Activated T-cell treated with anti-CD3 and anti-CD28 coated beads, Interleukin-2, amount 50 U/mL, for 72 hours (primary cell): ENCODE measurements around the gene SLC9A2. TPM values are rescaled to one million over a fixed set of nuclear protein-coding genes. Genes with fewer than 3 reads are reported as not detected.

ENCODE experiments used
- ATAC-seq, 2 donors: fragments of 150-1000 bp; cut with Tn5 transposase; replicated peaks in 1 of 2; 2 replicates each; pipeline ENCODE4 v1.10.0; 2021; ENCODE audit warnings: moderate library complexity in 2 of 2, mild to moderate bottlenecking in 1 of 2
- DNase-seq, 2 donors: peaks; one replicate each; pipeline ENCODE4 v3.0.0; 2021 to 2022; ENCODE audit warnings: mixed read lengths in 1 of 2
- H3K27ac Mint-ChIP-seq: one replicate; pipeline ENCODE4 v1.8.0; 2022; ENCODE audit warnings: mild to moderate bottlenecking, moderate library complexity, mixed read lengths
- H3K27me3 Mint-ChIP-seq: one replicate; pipeline ENCODE4 v1.8.0; 2022; ENCODE audit warnings: low read depth, mixed read lengths
- H3K36me3 Mint-ChIP-seq, 2 donors: one replicate each; pipeline ENCODE4 v1.8.0; 2022; ENCODE audit warnings: mixed read lengths in 2 of 2, mild to moderate bottlenecking in 1 of 2; ENCODE audit not compliant: insufficient read depth in 2 of 2
- H3K4me1 Mint-ChIP-seq: one replicate; pipeline ENCODE4 v1.8.0; 2022; ENCODE audit warnings: low read depth, mixed read lengths
- H3K4me3 Mint-ChIP-seq, 2 donors: one replicate each; pipeline ENCODE4 v1.8.0; 2022; ENCODE audit warnings: mild to moderate bottlenecking in 2 of 2, mixed read lengths in 2 of 2, moderate library complexity in 2 of 2
- H3K9me3 Mint-ChIP-seq, 2 donors: one replicate each; pipeline ENCODE4 v1.8.0; 2022; ENCODE audit warnings: mixed read lengths in 2 of 2
- total RNA-seq, 2 donors: library from RNA; stranded (reverse); gene quantifications; one replicate each; pipeline ENCODE4 v1.2.3, GENCODE V29; 2022

SLC9A2 gene
- total RNA-seq, result under 1 TPM in 1 of 2 donors, not detected in 1; 0.19 TPM

GRCh38 chr2:102619414-102620319, at the start of gene SLC9A2:
Gene SLC9A2 (plus strand): TSS chr2:102619553. CDS start chr2:102619849, 296 bp downstream.
- H3K27me3 Mint-ChIP-seq, result peaks cover 83% of the 10 kb centered on the region
- no peak within 1 kb of the TSS for H3K27ac Mint-ChIP-seq
- DNase-seq (peak; percentile 13 to 33), ATAC-seq (peak; percentile 67 to 73)
- H3K36me3 Mint-ChIP-seq, result no peaks in the 10 kb centered on the region
- no peaks in the 10 kb centered on the region for H3K9me3 Mint-ChIP-seq
- peaks cover 20% of the 10 kb centered on the region for H3K4me1 Mint-ChIP-seq
- H3K4me3 Mint-ChIP-seq, result peak within 1 kb of the TSS; percentile 84 to 86

GRCh38 chr2:102575888-102576287, 43.5 kb upstream of the SLC9A2 start:
- Mint-ChIP-seq H3K27me3 (peaks cover 21% of the 10 kb centered on the region), H3K4me1 (no peaks in the 10 kb centered on the region), H3K36me3 (peaks cover 0 to under 1% of the 10 kb centered on the region in 2 donors), H3K9me3 (peaks cover 1 to 5% of the 10 kb centered on the region in 2 donors), H3K4me3 (no peak overlapping the region), H3K27ac (no peak overlapping the region)
- DNase-seq (no peak), ATAC-seq (no peak)

DNA sequence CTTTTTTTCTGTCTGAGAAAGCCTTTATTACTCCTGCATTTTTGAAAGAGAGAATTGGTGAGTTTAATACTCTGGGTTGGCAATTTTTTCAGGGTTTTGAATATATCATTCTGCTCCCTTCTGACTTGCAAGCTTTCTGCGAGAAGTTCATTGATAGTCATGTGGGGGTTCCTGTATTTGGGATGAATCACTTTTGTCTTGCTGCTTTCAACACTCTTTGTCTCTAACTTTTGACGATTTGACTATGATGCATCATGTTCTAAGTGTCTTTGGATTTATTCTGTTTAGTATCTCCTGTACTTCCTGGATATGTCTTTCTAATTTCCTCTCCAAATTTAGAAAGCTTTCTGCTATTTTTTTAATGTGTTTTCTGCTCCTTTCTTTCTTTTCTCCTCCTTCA, 41.0 kb upstream of the SLC9A2 start:
- Mint-ChIP-seq H3K9me3 (peaks cover 4 to 6% of the 10 kb centered on the region in 2 donors), H3K4me1 (peaks cover 6% of the 10 kb centered on the region), H3K4me3 (no peak overlapping the region), H3K27me3 (peaks cover 21% of the 10 kb centered on the region), H3K27ac (no peak overlapping the region), H3K36me3 (peaks cover 0 to 4% of the 10 kb centered on the region in 2 donors)
- DNase-seq, result no peak
- no peak for ATAC-seq

GRCh38 chr2:102581911-102582310, 37.4 kb upstream of the SLC9A2 start:
- peaks cover 6% of the 10 kb centered on the region for H3K4me1 Mint-ChIP-seq
- H3K36me3 Mint-ChIP-seq, result peaks cover 1 to 4% of the 10 kb centered on the region in 2 donors
- DNase-seq (no peak), ATAC-seq (no peak)
- H3K27ac Mint-ChIP-seq, result no peak overlapping the region
- peaks cover 3 to 6% of the 10 kb centered on the region in 2 donors for H3K9me3 Mint-ChIP-seq
- peak overlapping the region in 1 of 2 donors; percentile 49 for H3K4me3 Mint-ChIP-seq
- H3K27me3 Mint-ChIP-seq, result peaks cover 8% of the 10 kb centered on the region

DNA sequence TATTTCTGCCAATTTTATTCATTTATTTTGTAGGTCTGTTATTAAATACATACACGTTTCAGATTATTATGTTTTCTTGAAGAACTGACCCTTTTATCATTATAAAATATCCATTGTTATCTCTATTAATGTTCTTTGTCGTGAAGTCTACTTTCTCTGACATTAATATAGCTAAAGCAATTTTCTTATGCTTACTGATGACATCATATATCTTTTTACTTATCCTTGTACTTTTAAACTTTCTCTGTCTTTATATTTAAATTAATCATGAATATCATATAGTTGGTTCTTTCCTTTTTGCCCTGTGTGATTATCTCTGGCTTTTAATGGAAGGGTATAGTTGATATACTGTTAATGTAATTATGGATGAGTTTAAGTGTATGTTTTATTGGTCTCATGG, 36.5 kb upstream of the SLC9A2 start:
- peaks cover 7% of the 10 kb centered on the region for H3K27me3 Mint-ChIP-seq
- no peak overlapping the region for H3K27ac Mint-ChIP-seq
- DNase-seq, result no peak
- peaks cover 6% of the 10 kb centered on the region for H3K4me1 Mint-ChIP-seq
- H3K4me3 Mint-ChIP-seq, result no peak overlapping the region
- ATAC-seq, result no peak
- peaks cover 3 to 4% of the 10 kb centered on the region in 2 donors for H3K9me3 Mint-ChIP-seq
- H3K36me3 Mint-ChIP-seq, result peaks cover 1 to 4% of the 10 kb centered on the region in 2 donors

- ATAC-seq (no peak), DNase-seq (no peak)
- Mint-ChIP-seq H3K27ac (no peak overlapping the region), H3K4me1 (peaks cover 6% of the 10 kb centered on the region), H3K27me3 (peaks cover 5% of the 10 kb centered on the region), H3K4me3 (no peak overlapping the region), H3K36me3 (peaks cover 1 to 3% of the 10 kb centered on the region in 2 donors), H3K9me3 (peaks cover under 1 to 2% of the 10 kb centered on the region in 2 donors)
Observed at GRCh38 chr2:102585847-102586404, 33.4 kb upstream of the SLC9A2 start.

GRCh38 chr2:102588213-102588939, 31.0 kb upstream of the SLC9A2 start:
- no peaks in the 10 kb centered on the region for H3K9me3 Mint-ChIP-seq
- DNase-seq, result no peak
- ATAC-seq, result no peak
- H3K27me3 Mint-ChIP-seq, result peaks cover 17% of the 10 kb centered on the region
- no peak overlapping the region for H3K4me3 Mint-ChIP-seq
- H3K4me1 Mint-ChIP-seq, result no peaks in the 10 kb centered on the region
- peaks cover 0 to 1% of the 10 kb centered on the region in 2 donors for H3K36me3 Mint-ChIP-seq
- H3K27ac Mint-ChIP-seq, result no peak overlapping the region

DNA sequence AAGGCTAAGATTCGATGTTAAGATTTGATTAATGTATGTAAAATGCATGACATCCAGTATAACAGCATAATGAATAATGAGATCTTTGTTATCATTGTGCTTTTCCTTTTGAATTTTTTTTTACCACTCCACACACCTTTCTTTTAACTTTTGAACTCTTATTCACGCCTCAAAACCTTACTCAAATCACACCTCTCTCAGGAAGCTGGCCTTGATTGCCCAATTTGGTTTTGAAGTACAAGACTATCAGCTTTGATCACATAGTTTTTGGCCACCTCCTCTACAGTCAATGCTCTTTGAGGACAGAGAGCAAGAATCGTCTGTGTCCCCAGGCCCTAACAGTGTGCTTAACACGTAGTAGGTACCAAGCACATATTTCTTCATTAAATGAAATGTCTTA, 29.9 kb upstream of the SLC9A2 start:
- ATAC-seq (no peak), DNase-seq (no peak)
- Mint-ChIP-seq H3K27ac (no peak overlapping the region), H3K27me3 (peaks cover 17% of the 10 kb centered on the region), H3K4me1 (no peaks in the 10 kb centered on the region), H3K9me3 (no peaks in the 10 kb centered on the region), H3K36me3 (peaks cover 0 to 1% of the 10 kb centered on the region in 2 donors), H3K4me3 (no peak overlapping the region)

DNA sequence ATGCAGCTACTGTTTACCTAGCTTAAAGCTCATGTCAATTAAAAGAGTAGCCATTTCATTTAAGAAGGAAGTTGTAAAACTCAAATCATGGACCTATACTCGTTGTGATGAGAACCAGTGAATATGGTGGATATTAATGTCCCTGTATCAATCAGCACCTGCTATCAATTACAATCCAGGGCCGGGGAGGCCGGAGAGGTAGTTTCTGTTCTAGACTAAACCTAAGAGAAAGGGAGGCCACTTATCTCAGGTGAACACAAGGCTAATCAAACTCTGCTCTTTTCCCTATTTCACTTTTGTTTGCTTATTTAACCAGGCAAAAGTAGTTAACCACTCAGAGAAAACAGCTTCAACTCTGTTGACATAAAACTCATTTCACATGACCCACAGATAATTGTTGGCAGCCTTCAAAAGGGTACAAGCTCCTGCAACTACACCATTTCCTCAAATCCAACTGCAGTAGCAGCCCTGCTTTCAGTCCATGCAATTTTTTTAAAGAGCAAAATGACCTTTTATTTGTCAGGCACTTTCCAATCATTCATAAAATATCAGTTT, 27.8 kb upstream of the SLC9A2 start:
- DNase-seq, result no peak
- H3K4me3 Mint-ChIP-seq, result no peak overlapping the region
- no peaks in the 10 kb centered on the region for H3K9me3 Mint-ChIP-seq
- H3K27ac Mint-ChIP-seq, result no peak overlapping the region
- peaks cover 17% of the 10 kb centered on the region for H3K27me3 Mint-ChIP-seq
- H3K36me3 Mint-ChIP-seq, result no peaks in the 10 kb centered on the region
- no peaks in the 10 kb centered on the region for H3K4me1 Mint-ChIP-seq
- no peak for ATAC-seq

DNA sequence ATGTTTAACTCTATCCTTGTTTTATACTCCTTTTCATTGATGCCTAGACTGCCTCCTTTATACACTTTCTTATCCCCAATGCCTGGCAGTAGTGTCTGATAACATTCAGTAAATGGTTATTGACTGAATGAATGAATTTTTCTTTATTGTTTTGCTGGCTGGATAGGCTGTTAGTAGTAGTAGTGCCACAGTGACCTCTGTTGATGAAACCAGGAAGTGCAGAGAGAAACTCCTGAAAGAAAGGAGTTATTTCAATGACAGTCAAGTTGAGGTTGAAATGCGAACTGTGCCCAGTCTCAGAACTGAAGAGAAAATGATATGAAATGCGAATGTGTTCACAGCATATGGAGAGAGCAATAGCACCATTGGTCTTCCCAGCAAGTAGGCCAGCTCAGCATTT, 26.8 kb upstream of the SLC9A2 start:
- H3K9me3 Mint-ChIP-seq, result no peaks in the 10 kb centered on the region
- H3K4me1 Mint-ChIP-seq, result no peaks in the 10 kb centered on the region
- no peaks in the 10 kb centered on the region for H3K36me3 Mint-ChIP-seq
- ATAC-seq, result no peak
- no peak overlapping the region for H3K27ac Mint-ChIP-seq
- peak; percentile 10 to 34 for DNase-seq
- peaks cover 17% of the 10 kb centered on the region for H3K27me3 Mint-ChIP-seq
- H3K4me3 Mint-ChIP-seq, result no peak overlapping the region

GRCh38 chr2:102593516-102593915, 25.8 kb upstream of the SLC9A2 start:
- peaks cover 17% of the 10 kb centered on the region for H3K27me3 Mint-ChIP-seq
- no peaks in the 10 kb centered on the region for H3K9me3 Mint-ChIP-seq

DNA sequence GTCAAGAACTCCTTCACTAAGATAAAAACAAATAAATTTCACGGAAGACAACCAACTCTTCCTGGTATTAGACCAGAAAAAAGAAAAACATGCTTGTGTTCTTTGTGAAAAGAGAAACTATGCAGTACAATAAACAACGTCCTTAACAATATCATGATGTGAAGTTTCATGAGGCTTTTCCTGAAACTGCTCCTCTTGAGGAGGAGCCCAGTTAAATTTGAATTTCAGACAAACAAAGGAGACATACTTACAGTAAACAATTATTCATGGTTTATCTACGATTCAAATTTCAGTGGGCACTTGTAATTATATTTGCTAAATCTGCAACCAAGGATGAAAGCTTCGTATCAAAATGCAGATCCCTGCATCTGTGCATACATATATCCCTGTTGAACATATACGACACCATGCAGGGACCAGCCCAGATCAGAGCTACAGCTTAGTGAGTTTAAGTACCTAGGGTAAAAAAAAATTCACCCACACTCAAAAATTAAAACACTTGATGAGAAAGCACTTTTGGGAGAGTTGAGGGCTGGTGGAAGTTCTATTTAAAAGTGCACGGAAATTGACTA, 24.8 kb upstream of the SLC9A2 start:
- no peak overlapping the region for H3K27ac Mint-ChIP-seq
- peaks cover 24% of the 10 kb centered on the region for H3K27me3 Mint-ChIP-seq
- no peaks in the 10 kb centered on the region for H3K36me3 Mint-ChIP-seq
- no peak for ATAC-seq
- H3K4me1 Mint-ChIP-seq, result no peaks in the 10 kb centered on the region
- no peak for DNase-seq
- no peaks in the 10 kb centered on the region for H3K9me3 Mint-ChIP-seq
- no peak overlapping the region for H3K4me3 Mint-ChIP-seq

More at GRCh38 chr2:102593516-102593915, 25.8 kb upstream of the SLC9A2 start:
- DNase-seq (no peak), ATAC-seq (no peak)
- Mint-ChIP-seq H3K4me3 (no peak overlapping the region), H3K27ac (no peak overlapping the region), H3K4me1 (no peaks in the 10 kb centered on the region), H3K36me3 (no peaks in the 10 kb centered on the region)
